CMK (cell line): ENCODE measurements around the gene PGAM2.

Source experiments
- DNase-seq: peaks from one replicate; pipeline ENCODE4 v3.0.0-alpha.2; 2010; ENCODE audit warnings: low read depth

The PGAM2 gene

DNA sequence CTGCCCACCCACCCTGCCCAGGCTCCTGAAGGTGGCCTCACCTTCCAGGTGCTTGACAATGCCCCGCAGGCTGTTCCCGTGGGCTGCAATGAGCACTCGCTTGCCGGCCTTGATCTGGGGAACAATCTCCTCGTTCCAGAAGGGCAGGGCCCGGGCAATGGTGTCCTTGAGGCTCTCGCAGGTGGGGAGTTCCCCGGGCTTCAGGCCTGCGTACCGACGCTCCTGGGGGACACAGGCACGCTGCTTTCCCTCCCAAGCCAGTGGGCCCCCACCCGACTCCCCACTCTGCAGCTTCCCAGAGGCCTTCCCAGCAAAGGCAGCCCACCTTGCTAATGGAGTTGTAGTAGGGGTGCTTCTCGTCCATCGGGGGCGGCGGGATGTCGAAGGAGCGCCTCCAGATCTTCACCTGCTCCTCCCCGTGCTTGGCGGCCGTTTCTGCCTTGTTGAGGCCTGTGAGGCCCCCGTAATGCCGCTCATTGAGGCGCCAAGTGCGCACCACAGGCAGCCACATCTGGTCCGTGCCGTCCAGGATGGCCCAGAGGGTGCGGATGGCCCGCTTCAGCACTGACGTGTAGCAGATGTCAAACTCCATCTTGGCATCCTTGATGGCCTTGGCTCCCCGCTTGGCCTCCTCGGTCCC lies 456 bp downstream of the PGAM2 start:
- no peak for DNase-seq

DNA sequence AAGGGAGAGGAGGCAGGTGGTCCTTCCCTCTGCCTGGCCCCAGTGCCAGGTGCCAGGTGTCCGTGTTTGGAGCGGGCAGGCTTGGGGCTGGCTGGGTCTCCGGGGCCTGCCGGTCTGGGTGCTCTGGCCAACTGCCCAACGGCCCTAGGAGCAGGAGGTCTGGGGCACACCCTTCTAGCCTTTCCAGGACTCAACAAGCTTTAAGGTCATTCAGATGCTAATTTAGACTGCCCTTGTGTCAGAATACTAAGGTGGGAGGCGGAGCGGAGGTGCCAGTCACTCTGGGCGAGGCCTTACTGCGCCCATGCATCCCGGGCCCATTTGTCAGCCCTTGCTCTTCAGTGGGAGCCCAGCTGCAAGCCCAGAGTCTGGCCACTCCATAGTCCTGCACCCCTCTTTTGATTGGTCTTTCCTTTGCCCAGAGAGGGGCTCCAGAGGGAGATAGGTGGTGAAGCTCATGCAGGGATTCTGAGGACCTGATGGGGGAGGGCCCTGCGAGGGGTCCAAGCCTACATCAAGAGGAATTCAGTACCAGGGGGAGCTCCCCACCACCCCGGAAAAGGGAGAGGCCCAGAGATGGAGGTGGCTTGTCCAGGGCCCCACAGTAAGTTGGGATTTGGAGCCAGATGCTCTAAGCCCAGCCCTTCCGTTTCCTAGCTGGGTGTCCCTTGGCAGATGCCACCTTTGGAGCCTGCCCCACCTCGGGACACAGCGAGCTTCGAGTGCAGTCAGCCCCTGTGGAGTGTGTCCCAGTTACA lies 1.3 kb downstream of the PGAM2 start:
- DNase-seq: no peak

DNA sequence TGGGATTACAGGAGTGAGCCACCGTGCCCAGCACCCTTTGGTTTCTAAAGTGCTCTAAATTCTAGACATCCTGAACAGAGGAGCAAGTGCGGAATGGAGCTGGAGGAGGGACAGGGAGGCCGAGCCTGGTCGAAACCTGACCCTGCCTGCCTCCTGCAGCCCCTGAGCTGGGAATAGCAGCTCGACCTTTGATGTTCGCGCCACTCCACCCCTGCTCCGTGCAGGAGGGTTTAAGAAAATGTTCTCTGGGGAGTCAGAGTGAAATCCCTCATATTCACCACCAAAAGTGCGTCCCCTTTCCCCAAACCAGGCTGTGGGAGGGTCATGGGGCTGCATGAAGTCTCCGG lies 1.8 kb downstream of the PGAM2 start:
- no peak for DNase-seq

- no peak for DNase-seq
Observed at GRCh38 chr7:44062903-44063295, 2.5 kb downstream of the PGAM2 start.

- DNase-seq: no peak
Observed at GRCh38 chr7:44062180-44062902, 3.0 kb downstream of the PGAM2 start.

DNA sequence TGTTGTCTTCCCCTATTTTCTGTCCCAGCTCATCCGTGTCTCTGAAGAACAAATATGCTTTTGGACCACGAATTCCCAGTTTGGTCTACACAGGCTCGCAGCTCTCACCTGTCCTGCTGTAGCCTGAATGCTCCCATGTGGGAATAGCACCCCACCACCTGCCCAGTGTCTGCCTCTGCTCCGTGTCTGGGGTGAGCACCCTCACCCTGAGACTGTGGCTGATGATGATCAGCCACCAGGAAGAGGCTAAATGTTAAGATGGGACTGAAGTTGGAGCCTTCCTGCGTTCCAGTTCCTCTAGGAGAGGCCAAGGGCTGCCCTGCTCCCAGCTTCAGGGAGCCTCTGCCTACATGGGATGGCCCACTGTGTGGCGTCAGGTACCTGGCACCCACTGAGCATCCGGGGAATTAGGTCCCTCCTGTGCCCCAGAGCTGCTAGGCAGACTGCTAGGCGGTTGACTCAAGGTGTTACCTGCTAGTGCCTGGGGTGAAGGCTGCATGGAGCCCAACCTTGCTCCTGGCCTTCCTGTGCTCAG lies 3.7 kb downstream of the PGAM2 start:
- DNase-seq: no peak

- DNase-seq: no peak
Observed at GRCh38 chr7:44060948-44061644, 4.3 kb downstream of the PGAM2 start.

DNA sequence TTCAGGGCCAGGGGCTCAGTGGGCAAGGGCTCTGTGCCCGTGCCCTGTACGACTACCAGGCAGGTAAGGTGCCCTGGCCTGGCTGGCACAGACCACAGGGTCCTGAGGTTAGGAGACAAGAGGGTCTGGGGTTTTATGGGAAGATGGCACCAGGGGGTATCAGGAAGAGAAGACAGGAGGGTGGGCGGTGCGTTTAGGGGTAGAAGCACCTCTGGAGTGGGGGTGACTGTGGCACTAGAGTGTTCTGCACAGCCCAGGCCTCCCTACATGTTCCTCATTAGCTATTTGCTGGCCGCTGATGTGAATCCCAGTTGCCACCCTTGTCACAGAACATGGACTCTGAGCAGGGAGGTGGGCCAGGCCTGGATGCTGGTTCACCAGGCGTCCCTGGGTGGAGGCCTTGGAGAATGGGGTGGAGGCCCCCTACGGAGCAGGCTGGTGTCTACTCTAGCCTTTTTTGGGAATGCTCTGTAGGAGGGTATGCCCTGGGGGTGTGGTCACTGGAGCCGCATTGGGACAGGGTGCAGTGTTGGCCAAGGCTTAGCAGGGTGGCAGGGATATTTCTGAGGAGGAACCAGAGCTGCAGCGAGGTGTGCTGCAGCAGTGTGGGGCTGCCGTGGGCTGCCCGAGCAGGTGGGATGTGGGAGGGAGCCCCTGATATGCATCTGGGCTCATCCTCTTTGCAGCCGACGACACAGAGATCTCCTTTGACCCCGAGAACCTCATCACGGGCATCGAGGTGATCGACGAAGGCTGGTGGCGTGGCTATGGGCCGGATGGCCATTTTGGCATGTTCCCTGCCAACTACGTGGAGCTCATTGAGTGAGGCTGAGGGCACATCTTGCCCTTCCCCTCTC lies 5.0 kb downstream of the PGAM2 start:
- DNase-seq: no peak

- no peak for DNase-seq
Observed at GRCh38 chr7:44059219-44060090, 5.9 kb downstream of the PGAM2 start.

DNA sequence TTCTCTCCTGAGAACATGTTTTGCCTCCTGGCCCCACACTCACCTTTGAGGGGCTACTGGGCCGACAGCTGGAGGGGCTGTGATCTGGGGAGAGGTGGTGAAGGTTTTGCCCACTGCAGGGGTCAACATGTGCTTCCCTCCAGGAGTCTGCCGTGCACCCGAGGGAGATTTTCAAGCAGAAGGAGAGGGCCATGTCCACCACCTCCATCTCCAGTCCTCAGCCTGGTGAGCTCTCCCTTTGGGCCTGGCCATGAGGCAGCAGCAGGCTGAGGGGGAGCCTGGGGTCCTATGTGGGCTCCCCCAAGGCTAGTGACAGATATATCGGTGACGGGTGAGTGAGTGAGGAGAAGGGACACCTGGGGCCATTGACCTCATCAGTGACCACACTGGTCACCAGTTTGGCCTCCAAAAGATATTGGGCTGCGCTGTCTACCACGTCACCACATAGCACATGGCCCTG lies 6.6 kb downstream of the PGAM2 start:
- DNase-seq: no peak

GRCh38 chr7:44057849-44058758 lies 7.3 kb downstream of the PGAM2 start:
- no peak for DNase-seq

DNA sequence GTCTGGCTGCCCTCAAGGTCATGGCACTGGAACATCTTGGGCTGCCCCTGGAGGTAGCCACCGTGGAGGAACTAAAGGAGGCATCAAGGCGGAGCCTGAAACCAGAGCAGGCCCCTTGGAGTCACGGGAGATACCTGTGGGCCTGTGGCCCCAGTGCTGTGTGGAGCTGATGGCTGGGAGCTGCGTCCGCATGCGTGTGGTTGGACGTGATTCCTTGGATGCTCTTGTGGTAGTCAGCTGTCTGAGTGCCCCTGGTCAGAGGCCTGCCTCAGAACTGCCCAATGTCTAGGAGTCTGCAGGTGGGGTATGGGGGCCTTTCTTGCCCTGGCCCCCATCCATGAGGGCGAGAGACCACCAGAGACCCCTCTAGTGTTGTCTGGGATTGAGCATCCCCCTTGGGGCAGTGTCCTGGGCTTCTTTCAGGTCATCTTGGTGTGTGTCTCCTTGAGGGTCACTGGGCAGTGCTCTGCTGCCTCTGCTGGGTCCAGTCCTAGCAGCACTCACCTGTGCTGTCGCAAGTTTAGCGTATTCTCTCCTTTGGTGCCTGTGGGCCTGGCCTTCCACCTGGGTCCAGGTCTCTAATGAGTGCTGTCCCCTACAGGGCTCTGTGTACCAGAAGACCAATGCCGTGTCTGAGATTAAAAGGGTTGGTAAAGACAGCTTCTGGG lies 8.1 kb downstream of the PGAM2 start:
- DNase-seq: no peak

DNA sequence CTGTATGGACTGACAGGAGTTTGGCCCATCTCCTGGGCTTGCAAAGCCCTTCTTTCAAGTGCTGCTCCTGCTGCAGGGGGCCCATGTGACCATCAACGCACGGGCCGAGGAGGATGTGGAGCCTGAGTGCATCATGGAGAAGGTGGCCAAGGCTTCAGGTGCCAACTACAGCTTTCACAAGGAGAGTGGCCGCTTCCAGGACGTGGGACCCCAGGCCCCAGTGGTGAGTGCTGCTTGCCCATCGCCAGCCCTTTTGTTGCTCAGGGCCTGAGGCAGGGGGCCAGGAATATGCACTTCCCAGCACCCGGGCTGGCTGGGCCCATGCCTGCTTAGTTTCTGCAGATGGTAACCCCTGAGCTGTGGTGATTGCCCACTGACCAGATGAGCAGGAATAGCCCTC lies 8.7 kb downstream of the PGAM2 start:
- no peak for DNase-seq

GRCh38 chr7:44052771-44053365 lies 12.5 kb downstream of the PGAM2 start:
- no peak for DNase-seq

DNA sequence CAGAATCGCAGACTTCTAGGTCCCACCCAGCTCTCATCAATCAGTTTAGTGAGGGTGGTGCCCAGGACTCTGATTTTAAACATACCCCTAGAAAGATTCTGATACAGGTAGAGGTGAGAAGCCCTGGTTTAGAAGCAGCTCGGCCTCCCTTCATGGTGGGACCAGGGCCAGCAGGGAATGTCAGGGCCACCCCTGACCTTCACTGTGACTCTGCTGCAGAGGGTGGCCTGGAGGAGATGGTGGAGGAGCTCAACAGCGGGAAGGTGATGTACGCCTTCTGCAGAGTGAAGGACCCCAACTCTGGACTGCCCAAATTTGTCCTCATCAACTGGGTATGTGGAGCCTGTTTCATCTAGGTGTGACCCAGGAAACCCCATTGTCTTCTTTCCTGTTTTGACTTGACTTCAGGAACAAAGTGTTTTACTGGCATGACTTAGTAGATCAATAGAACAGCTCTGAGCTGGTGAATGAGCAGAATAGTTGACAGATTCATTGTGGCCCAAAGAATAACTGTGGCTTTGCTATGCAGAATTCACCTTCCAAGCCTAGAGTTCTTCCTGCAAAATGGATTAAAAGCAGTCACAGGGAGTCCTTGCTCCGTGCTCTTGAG lies 13.7 kb downstream of the PGAM2 start:
- DNase-seq: no peak

- DNase-seq: no peak
Observed at GRCh38 chr7:44050915-44051560, 14.3 kb downstream of the PGAM2 start.
